Activated CD4-positive, CD25-positive, alpha-beta regulatory T cell treated with anti-CD3 and anti-CD28 coated beads, Interleukin-2, amount 50 U/mL, for 16 hours (primary cell): ENCODE results near the gene RGPD3.
"Not testable (repeated sequence)": the region's sequence is repeated elsewhere in the genome, so short reads cannot be mapped to it uniquely, and the experiment has no call there.

ENCODE experiments used
- DNase-seq: peaks from one replicate; pipeline ENCODE4 v3.0.0-alpha.2; 2020; ENCODE audit warnings: low read depth, low spot score

RGPD3 gene

GRCh38 chr2:106468107-106468506, at the start of gene RGPD3:
RGPD3 (minus strand) TSS chr2:106468413; CDS start chr2:106468288, 125 bp downstream.
- not testable (repeated sequence) for DNase-seq

- no peak for DNase-seq
These were observed 49.1 kb upstream of the RGPD3 start for GRCh38 chr2:106517329-106517728.

GRCh38 chr2:106516864-106517263, 48.7 kb upstream of the RGPD3 start:
- DNase-seq = no peak

- DNase-seq = no peak
These were observed 48.2 kb upstream of the RGPD3 start for GRCh38 chr2:106516436-106516835.

- not testable (repeated sequence) for DNase-seq
These were observed 46.6 kb upstream of the RGPD3 start for GRCh38 chr2:106514827-106515226.

GRCh38 chr2:106513391-106513790, 45.2 kb upstream of the RGPD3 start:
- not testable (repeated sequence) for DNase-seq

GRCh38 chr2:106511934-106512333, 43.7 kb upstream of the RGPD3 start:
- not testable (repeated sequence) for DNase-seq

- not testable (repeated sequence) for DNase-seq
These were observed 43.3 kb upstream of the RGPD3 start for GRCh38 chr2:106511476-106511901.

GRCh38 chr2:106510791-106511190, 42.6 kb upstream of the RGPD3 start:
- not testable (repeated sequence) for DNase-seq

- not testable (repeated sequence) for DNase-seq
These were observed 41.2 kb upstream of the RGPD3 start for GRCh38 chr2:106509374-106509770.

GRCh38 chr2:106508660-106509373, 40.6 kb upstream of the RGPD3 start:
- DNase-seq = not testable (repeated sequence)

- not testable (repeated sequence) for DNase-seq
These were observed 37.9 kb upstream of the RGPD3 start for GRCh38 chr2:106506002-106506687.

- DNase-seq = not testable (repeated sequence)
These were observed 36.6 kb upstream of the RGPD3 start for GRCh38 chr2:106504787-106505186.

GRCh38 chr2:106504192-106504591, 36.0 kb upstream of the RGPD3 start:
- DNase-seq = not testable (repeated sequence)

- not testable (repeated sequence) for DNase-seq
These were observed 34.1 kb upstream of the RGPD3 start for GRCh38 chr2:106502351-106502750.

- DNase-seq = not testable (repeated sequence)
These were observed 32.1 kb upstream of the RGPD3 start for GRCh38 chr2:106500350-106500749.

- not testable (repeated sequence) for DNase-seq
These were observed 30.3 kb upstream of the RGPD3 start for GRCh38 chr2:106498549-106498948.

- DNase-seq = not testable (repeated sequence)
These were observed 24.7 kb upstream of the RGPD3 start for GRCh38 chr2:106492913-106493312.

GRCh38 chr2:106492399-106492798, 24.2 kb upstream of the RGPD3 start:
- DNase-seq = not testable (repeated sequence)

- not testable (repeated sequence) for DNase-seq
These were observed 21.5 kb upstream of the RGPD3 start for GRCh38 chr2:106489701-106490100.

GRCh38 chr2:106487386-106488191, 19.4 kb upstream of the RGPD3 start:
- DNase-seq = not testable (repeated sequence)
